ENCODE results near the gene CD300A.

CD300A gene

DNA sequence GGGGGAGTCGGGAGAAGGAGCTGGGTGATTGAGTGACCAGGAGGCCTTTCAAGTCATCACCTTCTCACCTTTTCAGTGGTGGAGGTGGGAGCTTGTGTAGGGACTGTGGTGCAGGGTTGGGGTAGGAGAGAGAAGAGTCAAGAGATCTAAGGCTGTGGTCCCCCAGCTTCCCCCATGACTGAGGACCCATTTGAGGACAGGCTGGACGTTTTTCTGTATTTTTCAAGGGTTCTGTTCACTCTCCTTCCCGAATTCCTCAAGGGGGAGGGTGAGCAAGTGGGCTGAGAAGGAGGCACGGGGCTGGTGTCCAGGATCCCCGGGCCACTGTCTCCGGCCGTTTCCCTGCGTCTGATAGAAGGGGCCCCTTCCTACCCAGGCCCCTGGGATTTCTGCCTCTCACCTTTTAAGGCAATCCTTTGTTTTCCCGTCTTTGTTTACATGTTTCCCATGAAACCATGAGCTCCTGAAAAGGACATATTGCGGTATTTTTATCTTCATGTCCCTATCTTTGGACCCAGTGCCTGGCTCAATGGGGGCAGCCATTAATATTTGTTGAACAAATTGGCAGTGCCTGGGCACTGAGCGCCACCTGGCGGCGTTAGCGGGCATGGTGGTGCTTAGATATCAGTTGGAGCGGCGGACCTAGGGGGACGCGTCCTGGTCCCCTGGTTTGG, 9.2 kb upstream of the CD300A start:
- peak; percentile 84 for DNase-seq

DNA sequence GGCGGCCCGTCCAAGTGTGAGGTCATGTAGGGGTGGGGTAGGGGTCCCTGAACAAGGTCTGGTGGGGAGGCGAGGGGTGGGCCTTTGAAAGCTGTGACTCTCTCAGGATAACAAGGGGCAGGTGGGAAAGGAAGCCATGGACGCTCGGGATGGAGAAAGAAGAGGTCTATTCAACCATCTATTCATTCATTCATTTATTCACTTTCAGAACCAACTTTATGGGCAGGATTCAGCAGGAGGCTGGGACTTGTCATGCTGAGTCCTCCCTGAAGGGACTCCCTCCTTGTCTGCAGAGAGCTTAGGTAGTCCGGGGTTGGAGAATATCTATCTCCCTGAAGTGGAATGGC, 8.6 kb upstream of the CD300A start:
- DNase-seq: no peak

DNA sequence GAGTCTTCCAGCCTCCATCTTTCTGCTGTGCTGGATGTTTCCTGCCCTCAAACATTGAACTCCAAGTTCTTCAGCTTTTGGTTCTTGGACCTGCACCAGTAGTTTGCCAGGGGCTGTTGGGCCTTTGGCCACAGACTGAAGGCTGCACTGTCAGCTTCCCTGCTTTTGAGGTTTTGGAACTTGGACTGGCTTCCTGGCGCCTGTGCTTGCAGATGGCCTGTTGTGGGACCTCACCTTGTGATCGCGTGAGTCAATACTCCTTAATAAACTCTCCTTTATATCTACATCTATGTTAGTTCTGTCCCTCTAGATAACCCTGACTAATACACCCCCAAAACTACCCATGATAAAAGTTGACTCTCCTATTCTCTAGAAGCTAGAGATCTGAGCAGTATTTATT, 7.6 kb upstream of the CD300A start:
- DNase-seq: no peak

DNA sequence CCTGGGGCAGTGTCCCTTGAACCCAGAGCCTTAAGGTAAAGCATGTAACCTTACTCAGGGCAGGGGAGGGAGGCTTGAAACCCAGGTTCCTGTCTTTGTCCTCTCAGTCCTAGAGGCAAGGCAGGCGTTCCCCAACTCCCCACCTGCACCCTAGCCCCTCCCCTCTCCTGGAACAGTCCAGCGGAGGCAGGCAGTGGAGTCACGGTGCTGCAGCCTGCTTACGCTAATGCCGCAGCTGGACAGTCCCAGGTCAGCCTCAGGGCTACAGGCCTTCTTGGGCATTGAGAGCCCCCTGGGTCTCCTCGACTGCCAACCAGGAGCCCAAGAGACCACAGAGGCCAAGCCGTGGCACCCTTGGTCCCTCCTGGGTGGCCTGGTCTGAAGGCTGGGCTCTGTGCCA, 6.8 kb upstream of the CD300A start:
- DNase-seq: no peak

DNA sequence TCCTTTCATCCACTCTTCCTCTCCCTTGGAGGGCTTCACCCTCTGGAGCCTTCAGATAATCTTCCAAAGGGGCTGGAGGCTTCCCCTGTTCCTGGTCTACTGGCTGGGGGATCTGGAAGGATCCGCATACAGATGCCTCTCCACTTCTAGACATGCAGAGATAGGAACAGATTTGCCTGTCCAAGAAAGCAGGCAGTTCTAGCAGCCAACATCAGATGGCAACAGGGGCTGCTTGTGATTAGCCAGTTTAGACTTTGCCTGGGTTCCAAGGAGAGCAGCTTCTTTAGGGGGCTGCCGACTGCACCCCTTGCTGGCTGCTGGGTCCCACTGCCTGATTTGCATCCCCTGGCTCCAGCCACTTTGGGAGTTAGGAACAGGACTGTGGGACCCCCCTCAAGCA, 6.2 kb upstream of the CD300A start:
- no peak for DNase-seq

DNA sequence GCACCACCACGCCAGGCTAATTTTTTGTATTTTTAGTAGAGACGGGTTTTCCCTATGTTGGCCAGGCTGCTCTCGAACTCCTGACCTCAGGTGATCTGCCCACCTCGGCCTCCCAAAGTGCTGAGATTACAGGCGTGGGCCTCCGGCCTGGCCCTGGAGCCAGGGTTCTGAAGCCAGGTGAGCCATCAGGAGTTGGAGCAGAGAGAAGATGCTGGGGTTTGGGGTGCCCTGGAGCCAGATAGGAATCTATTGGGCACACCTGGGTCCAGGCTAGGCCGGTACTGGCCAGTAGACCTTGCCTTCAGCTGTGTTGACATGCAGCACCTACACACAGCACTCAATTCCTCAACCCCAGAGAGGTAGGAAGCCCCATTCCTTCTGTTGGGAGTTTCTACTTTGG, 5.4 kb upstream of the CD300A start:
- no peak for DNase-seq

DNA sequence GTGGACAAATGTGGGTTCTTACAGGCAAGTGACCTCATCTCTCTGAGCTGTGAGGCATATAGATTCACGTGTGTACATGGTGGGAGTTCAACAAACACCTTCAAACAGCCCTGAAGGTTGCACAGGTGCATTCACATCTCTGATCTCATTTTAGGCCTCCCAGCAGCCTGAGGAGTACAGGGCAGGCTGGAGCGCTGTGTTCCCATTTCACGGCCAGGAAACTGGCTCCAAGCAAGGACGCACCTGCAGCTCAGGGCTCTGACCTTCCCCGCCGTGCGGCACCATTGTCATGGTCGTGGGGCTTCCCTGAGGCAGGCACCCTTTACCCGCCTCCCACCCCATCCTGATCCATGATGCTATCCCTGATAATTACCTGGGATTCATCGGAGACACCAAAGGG, 4.8 kb upstream of the CD300A start:
- DNase-seq: no peak

DNA sequence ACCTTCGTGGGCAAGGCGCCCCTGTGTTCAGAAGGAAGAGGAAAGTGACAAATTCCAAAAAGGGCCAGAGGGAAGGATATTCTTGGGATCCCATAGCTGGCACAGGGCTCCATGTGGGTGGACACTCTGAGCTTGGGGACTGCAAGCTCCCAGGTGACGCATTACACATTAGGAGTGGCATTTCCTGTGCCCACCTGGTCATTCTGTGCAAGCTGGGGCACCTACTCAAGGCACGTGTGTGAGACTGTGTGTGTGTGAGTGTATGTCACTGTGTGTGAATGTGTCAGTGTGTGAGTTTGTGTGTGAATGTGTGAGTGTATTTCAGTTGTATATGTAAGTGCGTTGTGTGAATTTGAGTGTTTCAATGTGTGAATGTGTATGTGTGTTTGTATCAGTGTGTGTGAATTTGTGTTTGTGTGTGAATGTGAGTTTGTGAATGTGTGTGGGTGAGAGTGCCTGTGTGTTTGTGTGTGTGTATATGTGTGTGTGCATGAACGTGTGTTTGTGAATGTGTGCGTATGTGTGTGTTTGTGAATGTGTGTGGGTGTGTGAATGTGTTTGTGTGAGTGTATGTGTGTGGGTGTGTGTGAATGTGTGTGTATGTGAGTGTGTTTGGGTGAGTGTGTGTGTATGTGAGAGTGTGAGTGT, 1.6 kb upstream of the CD300A start:
- DNase-seq: no peak

DNA sequence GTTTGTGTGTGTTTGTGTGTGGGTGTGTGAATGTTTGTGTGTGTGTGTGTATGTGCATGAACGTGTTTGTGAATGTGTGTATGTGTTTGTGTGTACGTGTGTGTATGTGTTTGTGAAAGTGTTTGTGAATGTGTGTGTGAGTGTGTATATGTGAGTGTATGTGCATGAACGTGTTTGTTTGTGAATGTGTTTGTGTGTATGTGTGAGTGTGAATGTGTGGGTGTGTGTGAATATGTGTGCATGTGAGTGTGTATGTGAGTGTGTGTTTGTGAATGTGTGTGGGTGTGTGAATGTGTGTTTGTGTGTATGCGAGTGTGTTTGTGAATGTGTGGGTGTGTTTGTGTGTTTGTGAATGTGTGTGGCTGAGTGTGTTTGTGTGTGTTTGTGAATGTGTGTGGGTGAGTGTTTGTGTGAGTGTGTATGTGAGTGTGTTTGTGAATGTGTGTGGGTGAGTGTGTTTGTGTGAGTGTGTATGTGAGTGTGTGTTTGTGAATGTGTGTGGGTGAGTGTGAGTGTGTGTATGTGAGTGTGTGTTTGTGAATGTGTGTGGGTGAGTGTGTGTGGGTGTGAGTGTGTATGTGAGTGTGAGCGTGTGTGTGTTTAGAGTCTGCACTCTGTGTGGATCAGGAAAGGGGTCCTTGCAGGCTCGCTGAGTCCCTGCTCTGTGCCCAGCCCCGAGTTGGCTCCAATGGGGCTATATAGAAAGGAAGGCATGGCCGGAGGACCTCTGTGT, 890 bp upstream of the CD300A start:
- DNase-seq: no peak

DNA sequence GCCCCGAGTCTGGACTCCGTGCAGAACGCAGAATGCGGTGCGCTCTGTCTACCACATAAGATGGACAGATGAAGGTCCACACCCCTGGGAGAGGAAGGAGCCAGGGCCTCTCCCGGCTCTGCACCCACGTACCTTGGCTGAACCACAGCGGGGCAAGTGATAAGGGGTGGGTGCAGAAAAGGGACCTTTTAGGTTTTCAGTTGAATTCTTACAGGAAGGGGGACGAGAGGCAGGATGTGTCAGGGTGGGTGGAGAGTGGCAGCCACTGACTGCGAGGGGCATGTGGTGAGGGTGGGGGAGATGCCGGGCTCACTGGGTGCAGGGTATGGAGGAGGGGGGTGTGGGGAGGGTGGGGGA, 372 bp downstream of the CD300A start:
- no peak for DNase-seq

DNA sequence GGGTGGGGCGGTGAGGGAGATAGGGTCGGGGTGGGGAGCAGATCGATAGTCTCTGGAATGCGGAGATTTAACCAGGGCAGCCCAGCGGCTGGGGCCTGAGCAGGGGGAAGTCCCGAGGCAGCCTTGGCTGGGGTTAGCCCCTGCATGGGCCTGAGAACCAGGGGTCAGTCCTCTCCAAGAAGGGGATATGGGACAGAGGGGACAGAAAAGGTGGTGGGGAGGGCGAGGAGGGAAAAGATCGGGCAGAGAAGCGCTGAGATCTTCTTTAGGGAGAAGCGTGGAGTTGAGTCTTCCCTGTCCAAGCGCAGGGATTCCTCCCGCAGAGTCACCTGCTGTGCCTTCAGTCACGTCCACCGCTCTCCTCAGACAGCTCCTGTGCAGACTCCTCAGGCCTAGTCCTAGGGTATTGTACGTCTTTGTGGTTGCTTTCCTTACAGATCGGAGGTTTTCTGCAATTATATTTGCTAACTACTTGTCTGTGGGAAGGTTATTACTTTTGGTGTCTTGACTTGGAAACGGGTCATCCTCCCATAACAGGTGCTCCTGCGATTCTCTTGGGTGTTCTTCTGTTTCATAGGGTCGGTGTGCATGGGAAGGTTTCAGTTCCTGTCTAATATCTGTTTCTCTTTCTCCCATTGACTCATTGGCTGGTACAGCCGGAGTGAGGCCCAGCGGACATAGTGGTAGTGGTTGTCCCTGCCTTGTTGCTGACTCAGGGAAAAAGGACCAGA, 952 bp downstream of the CD300A start:
- no peak for DNase-seq

DNA sequence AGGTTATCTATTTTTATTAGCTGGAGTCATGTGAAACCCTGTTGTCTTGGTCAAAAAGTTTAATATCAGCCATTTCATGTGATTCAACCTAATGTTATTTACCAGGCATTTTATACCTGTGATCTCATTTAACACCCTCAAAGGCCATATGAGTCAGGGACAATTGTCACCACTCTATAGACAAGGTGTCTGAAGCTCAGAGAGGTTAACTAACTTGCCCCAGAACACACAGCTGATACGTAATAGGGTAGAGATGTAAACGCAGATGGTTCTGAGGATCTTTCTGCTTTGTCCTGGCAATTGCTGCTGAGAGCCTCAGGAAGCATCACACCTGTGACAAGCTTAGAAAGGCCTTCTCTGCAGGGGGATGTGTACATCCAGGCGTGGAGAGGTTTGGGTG, 4.9 kb downstream of the CD300A start:
- no peak for DNase-seq

DNA sequence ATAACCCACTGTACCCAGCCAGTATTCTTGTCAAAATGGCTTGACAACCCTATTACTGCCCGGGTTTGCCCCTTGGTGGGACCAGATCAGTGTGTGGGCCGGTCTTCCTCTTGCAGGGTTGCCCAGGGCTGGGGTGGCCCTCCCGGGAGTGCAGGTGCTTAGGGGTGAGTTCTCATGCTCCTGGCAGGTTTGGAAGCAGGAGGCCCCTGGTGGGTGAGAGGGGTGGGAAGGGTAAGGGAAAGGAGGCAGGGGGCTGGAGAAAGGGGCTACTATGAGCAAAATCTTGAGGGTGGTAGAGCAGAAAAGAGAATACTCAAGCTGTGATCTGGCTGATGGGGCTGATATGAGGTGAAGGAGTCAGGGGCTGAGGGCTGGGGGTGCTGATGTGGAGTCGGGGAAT, 6.5 kb downstream of the CD300A start:
- no peak for DNase-seq

DNA sequence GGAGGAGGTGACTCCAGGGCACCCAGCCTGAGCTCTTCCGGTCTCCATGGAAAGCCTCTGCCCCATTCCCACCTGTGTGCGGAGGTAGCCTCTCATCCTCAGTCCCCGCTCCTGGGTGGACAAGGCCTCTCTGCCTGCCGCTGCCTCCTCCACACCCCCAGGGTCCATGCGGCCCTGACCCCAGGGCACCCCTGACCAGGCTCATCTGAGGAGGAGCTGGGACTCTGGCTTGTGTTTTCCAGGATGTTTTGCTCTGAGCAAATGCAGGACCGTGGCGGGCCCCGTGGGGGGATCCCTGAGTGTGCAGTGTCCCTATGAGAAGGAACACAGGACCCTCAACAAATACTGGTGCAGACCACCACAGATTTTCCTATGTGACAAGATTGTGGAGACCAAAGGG, 6.9 kb downstream of the CD300A start:
- DNase-seq: no peak

DNA sequence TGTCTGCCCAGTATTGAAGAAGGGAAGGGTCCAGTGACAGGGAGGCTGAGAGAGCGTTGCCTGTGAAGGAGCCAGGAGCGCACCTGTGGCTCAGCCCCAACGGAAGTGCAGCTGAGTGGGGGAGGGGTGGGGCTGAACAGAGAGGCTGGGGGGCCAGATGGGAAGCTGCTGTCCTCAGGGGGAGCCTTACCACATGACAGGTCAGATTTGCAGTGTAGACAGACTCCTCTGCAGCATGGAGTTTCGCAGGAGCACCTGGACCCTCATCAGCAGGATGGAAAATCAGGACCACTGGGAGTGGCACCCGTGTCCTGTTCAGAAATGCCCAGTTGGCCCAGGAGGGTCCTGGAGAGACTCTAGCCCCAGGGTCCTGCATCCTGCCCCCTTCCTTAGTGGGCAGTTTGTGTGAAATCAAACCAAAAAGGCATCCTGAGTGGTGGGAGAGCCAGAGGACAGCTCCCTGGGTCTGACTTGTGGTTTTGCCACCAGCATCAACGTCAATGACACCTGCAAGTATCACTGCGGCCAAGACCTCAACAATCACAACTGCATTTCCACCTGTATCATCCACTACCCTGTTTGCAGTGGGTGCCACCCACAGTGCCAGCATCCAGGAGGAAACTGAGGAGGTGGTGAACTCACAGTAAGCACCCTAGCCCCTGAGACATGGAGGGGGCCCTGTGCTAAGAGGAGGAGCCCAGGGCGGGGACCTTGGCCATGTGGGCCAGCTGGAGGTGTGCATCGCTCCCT, 7.8 kb downstream of the CD300A start:
- DNase-seq: peak; percentile 59

DNA sequence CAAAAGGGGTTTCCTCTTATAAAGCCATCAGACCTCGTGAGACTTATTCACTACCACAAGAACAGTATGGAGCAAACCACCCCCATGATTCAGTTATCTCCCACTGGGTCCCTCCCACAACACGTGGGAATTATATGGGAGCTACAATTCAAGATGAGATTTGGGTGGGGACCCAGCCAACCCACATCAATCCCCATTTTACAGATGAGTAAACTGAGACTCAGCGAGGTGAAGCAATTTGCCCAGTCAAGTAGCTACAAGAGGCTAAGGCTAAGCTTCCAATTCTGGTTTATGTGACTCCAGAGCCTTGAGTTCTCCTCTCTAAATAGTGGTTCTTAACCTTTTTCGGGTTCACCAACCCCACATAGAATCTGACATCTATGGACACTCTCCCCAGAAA, 8.8 kb downstream of the CD300A start:
- DNase-seq: no peak

DNA sequence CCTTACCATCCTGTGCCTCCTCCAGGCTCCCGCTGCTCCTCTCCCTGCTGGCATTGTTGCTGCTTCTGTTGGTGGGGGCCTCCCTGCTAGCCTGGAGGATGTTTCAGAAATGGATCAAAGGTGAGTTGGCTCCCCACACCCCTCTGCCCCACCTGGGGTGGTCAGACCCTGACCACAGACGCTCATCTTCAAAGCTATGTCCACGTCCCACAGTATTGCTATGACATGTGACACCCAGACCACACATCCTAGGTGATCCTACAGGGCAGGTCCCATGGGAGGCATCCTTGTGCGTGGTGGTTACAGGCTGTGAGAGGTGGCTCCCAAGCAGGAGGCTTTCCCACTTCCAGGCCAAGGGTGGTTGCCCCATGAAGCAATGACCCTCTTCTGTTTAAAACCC, 11.0 kb downstream of the CD300A start:
- no peak for DNase-seq

DNA sequence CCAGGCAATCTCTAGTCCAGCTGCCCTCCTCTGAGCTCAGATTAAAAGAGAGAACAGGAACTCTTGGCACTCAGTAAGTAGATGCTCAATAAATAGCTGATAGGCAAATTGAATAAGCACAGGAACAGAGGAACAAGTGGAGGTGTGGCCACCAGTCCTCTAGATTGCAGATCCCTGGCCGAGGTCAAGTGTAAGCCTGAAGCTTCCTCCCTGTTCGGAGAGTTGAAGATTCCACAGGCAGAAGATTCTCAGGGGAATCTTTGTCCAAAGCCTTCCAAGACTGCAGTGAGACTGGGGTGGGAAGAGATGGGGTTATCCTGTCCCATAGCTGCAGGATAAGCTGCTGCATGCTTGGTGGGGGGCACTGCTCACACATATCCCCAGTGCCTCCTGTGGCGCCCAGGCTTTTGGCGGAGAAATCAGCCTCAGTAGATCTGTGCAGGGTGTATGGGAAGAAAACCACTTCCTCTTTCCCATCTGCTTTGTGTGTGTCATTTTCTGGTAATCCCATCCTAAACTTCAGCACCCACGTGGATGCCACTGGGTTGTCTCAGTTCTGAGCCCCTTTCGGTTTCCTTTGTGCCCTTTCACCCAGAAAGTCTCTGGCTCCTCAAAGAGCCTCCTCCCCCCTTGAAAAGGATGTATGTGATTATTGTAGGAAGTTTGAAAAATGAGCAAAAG, 12.1 kb downstream of the CD300A start:
- no peak for DNase-seq

DNA sequence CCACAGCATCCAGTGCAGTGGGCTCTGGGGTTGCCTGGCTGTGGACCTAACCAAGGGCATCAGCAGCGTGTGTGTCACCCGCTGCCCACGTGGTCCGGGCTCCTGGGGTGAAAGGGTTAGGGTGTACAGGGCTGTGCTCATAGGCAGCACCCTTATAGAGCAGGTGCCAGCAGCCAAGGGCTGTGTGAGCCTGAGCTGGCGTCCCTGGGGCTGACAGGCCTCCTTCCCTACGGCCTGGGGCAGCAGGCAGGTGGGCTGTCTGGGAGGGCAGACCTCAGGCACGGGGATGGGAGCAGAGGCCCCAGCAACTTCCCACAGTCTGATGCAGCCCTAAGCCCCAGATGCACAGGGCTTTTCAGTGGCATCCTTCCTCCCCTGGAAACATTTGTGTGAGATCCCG, 13.9 kb downstream of the CD300A start:
- peak; percentile 21 for DNase-seq

DNA sequence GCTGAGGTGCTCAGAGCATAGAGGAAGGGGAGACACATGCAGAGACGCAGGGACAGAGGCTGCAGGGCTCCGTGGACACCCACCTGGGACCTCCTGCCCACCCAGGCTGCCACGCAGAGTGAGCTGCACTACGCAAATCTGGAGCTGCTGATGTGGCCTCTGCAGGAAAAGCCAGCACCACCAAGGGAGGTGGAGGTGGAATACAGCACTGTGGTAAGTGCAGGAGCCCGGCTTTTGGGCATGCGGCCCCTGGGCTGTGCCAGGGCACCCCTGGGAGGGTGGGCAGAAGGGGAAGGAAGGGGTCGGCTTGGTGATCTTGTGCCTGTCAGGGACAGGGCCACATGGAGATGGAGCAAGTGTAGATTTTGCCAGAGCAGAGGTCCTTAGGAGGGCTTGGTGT, 15.2 kb downstream of the CD300A start:
- DNase-seq: no peak

DNA sequence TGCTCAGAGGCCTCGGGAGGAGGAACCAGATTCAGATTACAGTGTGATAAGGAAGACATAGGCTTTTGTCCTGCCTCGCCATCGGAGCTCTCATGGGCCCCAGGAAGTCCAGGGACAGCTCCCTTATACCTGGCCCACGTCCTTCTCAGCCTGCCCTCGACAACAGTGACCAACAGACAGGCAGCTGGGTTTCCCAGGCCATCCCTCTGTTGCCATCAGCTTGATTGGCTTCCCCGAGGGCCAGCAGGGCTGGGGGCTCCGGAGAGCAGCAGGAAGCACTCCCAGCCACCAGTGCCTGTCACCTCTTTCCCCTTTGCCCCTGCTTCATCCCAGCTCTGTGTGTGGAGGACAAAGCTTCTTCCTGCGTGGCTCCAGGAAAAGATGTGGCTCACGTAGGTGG, 17.6 kb downstream of the CD300A start:
- DNase-seq: no peak

DNA sequence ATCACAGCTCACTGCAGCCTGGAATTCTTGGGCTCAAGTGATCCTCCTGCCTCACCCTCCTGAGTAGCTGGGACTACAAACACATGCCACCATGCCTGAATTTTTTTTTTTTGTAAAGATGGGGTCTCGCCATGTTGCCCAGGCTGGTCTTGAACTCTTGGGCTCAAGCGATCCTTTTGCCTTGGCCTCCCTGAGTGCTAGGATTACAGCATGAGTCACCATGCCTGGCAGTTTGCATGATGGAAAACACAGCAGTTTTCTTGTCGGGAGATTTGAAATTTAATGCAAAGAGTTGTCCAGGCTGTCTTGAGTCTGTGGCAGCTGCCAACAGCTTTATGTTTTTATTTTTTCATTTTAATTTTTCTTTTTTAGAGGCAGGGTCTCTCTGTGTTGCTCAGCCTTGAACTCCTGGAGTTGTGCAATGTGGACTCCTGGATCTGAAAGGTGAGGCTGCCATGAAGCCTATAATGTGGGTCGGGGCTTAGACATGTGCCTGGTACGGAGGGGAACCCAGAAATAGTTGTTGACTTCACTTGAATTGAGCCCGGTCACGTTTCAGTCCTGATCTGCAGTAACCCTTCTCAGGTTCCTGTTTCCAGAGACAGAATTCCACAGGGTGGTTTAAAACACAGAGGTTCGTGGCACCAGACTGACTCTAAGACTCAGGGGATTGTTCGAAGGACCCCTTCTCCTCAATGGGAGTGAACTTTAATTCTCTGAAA, 18.7 kb downstream of the CD300A start:
- DNase-seq: no peak

All from NCI-H69 (cell line).